ENCODE results near the gene WDR41.

DNA sequence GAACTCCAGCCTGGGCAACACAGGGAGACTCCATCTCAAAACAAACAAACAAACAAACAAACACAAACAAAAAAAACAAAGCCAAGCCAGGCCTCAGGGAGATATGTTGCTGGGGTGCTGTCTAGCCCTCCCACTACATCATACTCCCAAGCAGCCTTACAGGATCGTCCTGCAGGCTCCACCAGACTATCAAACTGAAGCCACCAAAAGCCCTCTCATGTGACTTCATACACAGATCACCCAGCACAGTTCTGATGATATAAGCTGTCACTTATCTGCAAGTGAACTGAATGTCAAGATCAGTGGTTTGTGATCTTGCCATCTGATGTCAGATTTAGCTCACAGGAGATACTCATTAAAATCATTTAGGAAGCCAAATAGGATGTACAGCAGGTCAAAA, 43.3 kb downstream of the WDR41 start:
- TF ChIP-seq ZFX (IDR thresholded peaks at IDR 0.05), result no peak
- TF ChIP-seq, protein P1, sequence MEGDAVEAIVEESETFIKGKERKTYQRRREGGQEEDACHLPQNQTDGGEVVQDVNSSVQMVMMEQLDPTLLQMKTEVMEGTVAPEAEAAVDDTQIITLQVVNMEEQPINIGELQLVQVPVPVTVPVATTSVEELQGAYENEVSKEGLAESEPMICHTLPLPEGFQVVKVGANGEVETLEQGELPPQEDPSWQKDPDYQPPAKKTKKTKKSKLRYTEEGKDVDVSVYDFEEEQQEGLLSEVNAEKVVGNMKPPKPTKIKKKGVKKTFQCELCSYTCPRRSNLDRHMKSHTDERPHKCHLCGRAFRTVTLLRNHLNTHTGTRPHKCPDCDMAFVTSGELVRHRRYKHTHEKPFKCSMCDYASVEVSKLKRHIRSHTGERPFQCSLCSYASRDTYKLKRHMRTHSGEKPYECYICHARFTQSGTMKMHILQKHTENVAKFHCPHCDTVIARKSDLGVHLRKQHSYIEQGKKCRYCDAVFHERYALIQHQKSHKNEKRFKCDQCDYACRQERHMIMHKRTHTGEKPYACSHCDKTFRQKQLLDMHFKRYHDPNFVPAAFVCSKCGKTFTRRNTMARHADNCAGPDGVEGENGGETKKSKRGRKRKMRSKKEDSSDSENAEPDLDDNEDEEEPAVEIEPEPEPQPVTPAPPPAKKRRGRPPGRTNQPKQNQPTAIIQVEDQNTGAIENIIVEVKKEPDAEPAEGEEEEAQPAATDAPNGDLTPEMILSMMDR (conservative IDR thresholded peaks at IDR 0.05), result no peak
